Measurements from ENCODE around the gene HSPH1. TPM values are rescaled to one million over a fixed set of nuclear protein-coding genes. Genes with fewer than 3 reads are reported as not detected.

HSPH1 gene
- total RNA-seq, 1 donor from 2014 or later, result 94.9 TPM

DNA sequence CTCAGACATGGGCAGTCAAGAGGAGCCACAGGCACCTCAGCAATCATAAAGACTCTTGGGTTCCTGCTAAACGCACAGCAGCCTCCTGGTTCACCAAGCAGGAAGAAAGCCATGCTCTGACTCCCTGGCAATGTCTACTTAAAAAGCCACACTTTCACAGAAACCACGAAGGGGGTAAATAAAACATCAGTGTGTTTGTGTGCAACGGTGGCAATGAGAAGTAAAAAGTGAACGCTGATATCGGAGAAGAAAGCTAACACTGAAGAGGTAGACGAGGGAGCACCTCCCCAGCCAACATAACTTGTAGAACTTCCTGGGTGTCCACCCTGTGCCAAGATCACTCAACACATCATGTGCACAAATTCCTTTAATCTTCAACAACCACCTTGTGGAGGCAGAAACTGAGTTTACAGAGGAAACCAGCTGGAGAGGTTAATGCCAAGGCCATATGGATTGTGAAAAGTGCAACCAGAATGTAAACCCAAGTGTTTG lies 30.2 kb downstream of the HSPH1 start:
- Mint-ChIP-seq H3K36me3 (peaks cover 15% of the 10 kb centered on the region), H3K4me3 (no peak overlapping the region), H3K27ac (no peak overlapping the region), H3K27me3 (ENCODE audit: insufficient read depth, low read depth) (peaks cover 2% of the 10 kb centered on the region), H3K4me1 (peaks cover 2% of the 10 kb centered on the region), H3K9me3 (no peaks in the 10 kb centered on the region)
- H3K9me3 ChIP-seq (ENCODE audit: low read depth), result no peaks in the 10 kb centered on the region
- peaks cover 2% of the 10 kb centered on the region for H3K36me3 ChIP-seq
- H3K9ac ChIP-seq, result no peak overlapping the region
- DNase-seq (ENCODE audit: low spot score), result no peak
- TF ChIP-seq, protein P1, sequence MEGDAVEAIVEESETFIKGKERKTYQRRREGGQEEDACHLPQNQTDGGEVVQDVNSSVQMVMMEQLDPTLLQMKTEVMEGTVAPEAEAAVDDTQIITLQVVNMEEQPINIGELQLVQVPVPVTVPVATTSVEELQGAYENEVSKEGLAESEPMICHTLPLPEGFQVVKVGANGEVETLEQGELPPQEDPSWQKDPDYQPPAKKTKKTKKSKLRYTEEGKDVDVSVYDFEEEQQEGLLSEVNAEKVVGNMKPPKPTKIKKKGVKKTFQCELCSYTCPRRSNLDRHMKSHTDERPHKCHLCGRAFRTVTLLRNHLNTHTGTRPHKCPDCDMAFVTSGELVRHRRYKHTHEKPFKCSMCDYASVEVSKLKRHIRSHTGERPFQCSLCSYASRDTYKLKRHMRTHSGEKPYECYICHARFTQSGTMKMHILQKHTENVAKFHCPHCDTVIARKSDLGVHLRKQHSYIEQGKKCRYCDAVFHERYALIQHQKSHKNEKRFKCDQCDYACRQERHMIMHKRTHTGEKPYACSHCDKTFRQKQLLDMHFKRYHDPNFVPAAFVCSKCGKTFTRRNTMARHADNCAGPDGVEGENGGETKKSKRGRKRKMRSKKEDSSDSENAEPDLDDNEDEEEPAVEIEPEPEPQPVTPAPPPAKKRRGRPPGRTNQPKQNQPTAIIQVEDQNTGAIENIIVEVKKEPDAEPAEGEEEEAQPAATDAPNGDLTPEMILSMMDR (IDR thresholded peaks at IDR 0.05), result no peak
- TF ChIP-seq EZH2 (IDR thresholded peaks at IDR 0.05) (no peak), EZH2phosphoT487 (IDR thresholded peaks at IDR 0.05) (no peak)
- H3K79me2 ChIP-seq (ENCODE audit: low read depth), result no peaks in the 10 kb centered on the region
- no peak overlapping the region for H2AFZ ChIP-seq (replicated peaks)
- H3K27ac ChIP-seq, result no peak overlapping the region
- no peaks in the 10 kb centered on the region for H3F3A ChIP-seq (ENCODE audit: low read depth)
- H3K4me3 ChIP-seq, result no peak overlapping the region
- H3K4me2 ChIP-seq, result no peak overlapping the region
- H4K20me1 ChIP-seq (ENCODE audit: low read depth), result no peaks in the 10 kb centered on the region
- H3K4me1 ChIP-seq, result no peaks in the 10 kb centered on the region
- no peaks in the 10 kb centered on the region for H3K27me3 ChIP-seq

DNA sequence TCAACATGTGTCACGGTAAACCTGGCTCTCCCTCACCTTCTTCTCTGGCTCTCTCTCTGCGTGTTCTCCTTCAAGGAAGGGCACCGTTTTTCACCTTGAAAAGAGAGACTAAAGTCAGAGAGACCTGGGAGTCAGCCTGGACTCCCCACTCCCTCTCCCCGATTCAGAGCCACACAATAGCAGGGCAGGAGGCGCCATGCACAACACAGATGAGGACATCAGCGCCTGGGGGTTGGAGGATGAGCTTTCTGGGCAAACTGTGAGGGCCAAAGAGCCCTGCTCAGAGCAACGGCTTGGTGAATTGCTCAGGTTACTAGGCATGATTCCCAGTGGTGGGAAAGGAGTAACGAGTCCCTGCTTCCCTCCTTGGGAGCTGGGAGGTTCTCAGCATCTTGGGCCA lies 32.3 kb downstream of the HSPH1 start:
- Histone ChIP-seq H3K27me3 (no peaks in the 10 kb centered on the region), H3K4me2 (no peak overlapping the region), H3K36me3 (no peaks in the 10 kb centered on the region), H3K4me3 (no peak overlapping the region), H3K4me1 (no peaks in the 10 kb centered on the region), H3K9ac (no peak overlapping the region), H4K20me1 (ENCODE audit: low read depth) (no peaks in the 10 kb centered on the region), H3K27ac (no peak overlapping the region), H2AFZ (replicated peaks) (no peak overlapping the region), H3K9me3 (ENCODE audit: low read depth) (no peaks in the 10 kb centered on the region), H3K79me2 (ENCODE audit: low read depth) (no peaks in the 10 kb centered on the region), H3F3A (ENCODE audit: low read depth) (no peaks in the 10 kb centered on the region)
- no peak for TF ChIP-seq EZH2phosphoT487 (IDR thresholded peaks at IDR 0.05)
- TF ChIP-seq, protein P1 (IDR thresholded peaks at IDR 0.05), result no peak
- TF ChIP-seq EZH2 (IDR thresholded peaks at IDR 0.05), result no peak
- peaks cover 6% of the 10 kb centered on the region for H3K4me1 Mint-ChIP-seq
- H3K27me3 Mint-ChIP-seq (ENCODE audit: insufficient read depth, low read depth), result peaks cover 5% of the 10 kb centered on the region
- DNase-seq (ENCODE audit: low spot score), result no peak
- no peak overlapping the region for H3K4me3 Mint-ChIP-seq
- H3K36me3 Mint-ChIP-seq, result peaks cover 9% of the 10 kb centered on the region
- H3K27ac Mint-ChIP-seq, result no peak overlapping the region
- peaks cover 6% of the 10 kb centered on the region for H3K9me3 Mint-ChIP-seq

DNA sequence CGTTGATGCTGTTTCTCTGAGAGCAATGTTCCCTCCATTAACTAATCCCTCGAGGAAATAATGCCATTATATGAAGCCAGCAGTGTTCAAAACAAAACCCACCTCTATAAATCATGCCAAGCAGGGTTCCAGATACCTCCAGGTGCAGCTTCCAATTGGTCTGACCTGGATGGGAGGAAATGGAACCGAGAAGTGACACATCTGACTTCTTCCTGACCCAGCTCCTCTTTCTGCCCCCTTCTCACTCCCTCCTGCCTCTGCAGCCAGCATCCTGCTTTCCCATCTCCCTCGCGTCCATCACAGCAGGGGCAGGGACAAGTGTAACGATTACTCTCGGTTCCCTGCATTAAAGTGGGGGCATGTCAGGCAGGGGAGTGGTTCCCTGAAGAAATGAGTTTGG lies 37.5 kb downstream of the HSPH1 start:
- Histone ChIP-seq H3K9ac (no peak overlapping the region), H4K20me1 (ENCODE audit: low read depth) (no peaks in the 10 kb centered on the region), H3F3A (ENCODE audit: low read depth) (no peaks in the 10 kb centered on the region), H3K9me3 (ENCODE audit: low read depth) (no peaks in the 10 kb centered on the region), H3K36me3 (no peaks in the 10 kb centered on the region), H3K4me3 (no peak overlapping the region), H3K4me2 (no peak overlapping the region), H3K27ac (no peak overlapping the region), H3K27me3 (no peaks in the 10 kb centered on the region), H2AFZ (replicated peaks) (no peak overlapping the region), H3K79me2 (ENCODE audit: low read depth) (no peaks in the 10 kb centered on the region), H3K4me1 (no peaks in the 10 kb centered on the region)
- Mint-ChIP-seq H3K27ac (no peak overlapping the region), H3K27me3 (ENCODE audit: insufficient read depth, low read depth) (peaks cover 5% of the 10 kb centered on the region), H3K9me3 (peaks cover 6% of the 10 kb centered on the region), H3K36me3 (no peaks in the 10 kb centered on the region), H3K4me3 (no peak overlapping the region), H3K4me1 (peaks cover 22% of the 10 kb centered on the region)
- no peak for DNase-seq (ENCODE audit: low spot score)
- TF ChIP-seq EZH2 (IDR thresholded peaks at IDR 0.05) (no peak), EZH2phosphoT487 (IDR thresholded peaks at IDR 0.05) (no peak)
- TF ChIP-seq, protein P1 (IDR thresholded peaks at IDR 0.05), result no peak

Measured in neural progenitor cell (in vitro differentiated cells).